Measurements from ENCODE around the gene MTHFD1L. TPM values are rescaled to one million over a fixed set of nuclear protein-coding genes. Genes with fewer than 3 reads are reported as not detected.

MTHFD1L gene
- total and polyA plus RNA-seq, 2 donors (not counting 3 experiments of a cell fraction or from before 2014, with no cell fraction given): 40.2 to 120 TPM

DNA sequence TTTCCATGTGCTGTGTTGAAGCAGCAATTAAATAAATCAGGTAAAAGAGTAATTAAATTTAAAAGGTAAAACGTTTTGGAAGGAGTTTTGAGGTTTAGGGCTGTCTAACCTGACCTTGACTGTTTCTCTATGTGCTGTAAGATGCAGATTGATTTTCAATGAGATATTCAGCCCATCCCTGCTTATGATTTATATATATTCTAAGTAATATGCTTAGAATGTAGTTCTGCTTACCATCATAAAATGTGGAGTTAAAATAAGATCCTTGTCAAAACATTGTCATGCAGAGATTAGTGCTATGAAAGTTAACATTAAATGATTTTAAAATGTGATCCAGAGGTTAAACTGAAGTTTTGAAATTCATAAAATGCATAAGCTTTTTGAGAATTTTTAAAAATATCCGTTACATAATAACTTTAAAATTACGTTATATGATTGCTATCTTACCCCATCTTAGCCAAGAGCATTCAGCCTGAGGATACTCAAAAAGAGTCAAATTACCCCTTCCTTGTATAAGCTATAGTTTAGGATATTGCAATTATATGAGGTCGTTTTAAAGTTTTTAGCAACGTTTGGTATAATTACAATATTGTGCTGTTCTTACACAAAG lies 122.5 kb downstream of the MTHFD1L start:
- POLR2A ChIA-PET: no interaction called here
- H3K36me3 ChIP-seq (ENCODE audit: control insufficient read depth in 2 of 2, extremely low read depth in 1 of 2, insufficient read depth in 2 of 2, low read length in 2 of 2): peaks cover 0 to 9% of the 10 kb centered on the region in 2 experiments
- CTCF ChIA-PET: no interaction called here

More for the DNA sequence above, 122.5 kb downstream of the MTHFD1L start:
- H3K4me2 ChIP-seq (ENCODE audit: insufficient read depth, low read length): no peak overlapping the region
- FAIRE-seq (no peak), DNase-seq (ENCODE audit: low read depth, low spot score) (no peak)
- TF ChIP-seq GATA2 (IDR thresholded peaks at IDR 0.05; ENCODE audit: insufficient read depth, insufficient read length, low read depth, low read length) (no peak), FOS (IDR thresholded peaks at IDR 0.05; ENCODE audit: borderline replicate concordance, insufficient read depth, low read length) (no peak), POLR2AphosphoS5 (IDR thresholded peaks at IDR 0.05; ENCODE audit: insufficient read depth, low read depth, low read length) (no peak), EZH2 (IDR thresholded peaks at IDR 0.05; ENCODE audit: borderline replicate concordance, low read depth, low read length, severe bottlenecking) (no peak), POLR2A (IDR thresholded peaks at IDR 0.05; ENCODE audit: low read depth, low read length) (no peak), MYC (IDR thresholded peaks at IDR 0.05; ENCODE audit: low read depth, low read length) (no peak), JUN (IDR thresholded peaks at IDR 0.05; ENCODE audit: borderline replicate concordance, insufficient read depth, insufficient read length, low read depth) (no peak)
- TF ChIP-seq, protein P1, sequence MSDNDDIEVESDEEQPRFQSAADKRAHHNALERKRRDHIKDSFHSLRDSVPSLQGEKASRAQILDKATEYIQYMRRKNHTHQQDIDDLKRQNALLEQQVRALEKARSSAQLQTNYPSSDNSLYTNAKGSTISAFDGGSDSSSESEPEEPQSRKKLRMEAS (IDR thresholded peaks at IDR 0.05; ENCODE audit: insufficient read depth, insufficient read length): no peak
- TF ChIP-seq, protein P2, sequence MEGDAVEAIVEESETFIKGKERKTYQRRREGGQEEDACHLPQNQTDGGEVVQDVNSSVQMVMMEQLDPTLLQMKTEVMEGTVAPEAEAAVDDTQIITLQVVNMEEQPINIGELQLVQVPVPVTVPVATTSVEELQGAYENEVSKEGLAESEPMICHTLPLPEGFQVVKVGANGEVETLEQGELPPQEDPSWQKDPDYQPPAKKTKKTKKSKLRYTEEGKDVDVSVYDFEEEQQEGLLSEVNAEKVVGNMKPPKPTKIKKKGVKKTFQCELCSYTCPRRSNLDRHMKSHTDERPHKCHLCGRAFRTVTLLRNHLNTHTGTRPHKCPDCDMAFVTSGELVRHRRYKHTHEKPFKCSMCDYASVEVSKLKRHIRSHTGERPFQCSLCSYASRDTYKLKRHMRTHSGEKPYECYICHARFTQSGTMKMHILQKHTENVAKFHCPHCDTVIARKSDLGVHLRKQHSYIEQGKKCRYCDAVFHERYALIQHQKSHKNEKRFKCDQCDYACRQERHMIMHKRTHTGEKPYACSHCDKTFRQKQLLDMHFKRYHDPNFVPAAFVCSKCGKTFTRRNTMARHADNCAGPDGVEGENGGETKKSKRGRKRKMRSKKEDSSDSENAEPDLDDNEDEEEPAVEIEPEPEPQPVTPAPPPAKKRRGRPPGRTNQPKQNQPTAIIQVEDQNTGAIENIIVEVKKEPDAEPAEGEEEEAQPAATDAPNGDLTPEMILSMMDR (IDR thresholded peaks at IDR 0.05; ENCODE audit: extremely low read depth in 1 of 2, insufficient read depth in 1 of 2, low read depth in 1 of 2, low read length in 2 of 2): no peak
- H3K4me3 ChIP-seq (replicated peaks in 1 of 3; ENCODE audit: insufficient read depth in 1 of 3, low read depth in 1 of 3, low read length in 3 of 3): no peak overlapping the region
- H4K20me1 ChIP-seq (replicated peaks; ENCODE audit: control insufficient read depth, extremely low read depth, insufficient read depth, low read length): no peaks in the 10 kb centered on the region
- no TSS peak for BruUV-seq (replicated peaks)
- intact Hi-C loops (cut with micrococcal nuclease) (no loop called here), dilution Hi-C loops (cut with MboI; ENCODE audit: extremely low pct_ligation_motif_present, low sequenced_read_pairs) (no loop called here)
- H3K9me3 ChIP-seq (replicated peaks; ENCODE audit: control insufficient read depth, insufficient read depth, low read length): no peaks in the 10 kb centered on the region
- H3K9me1 ChIP-seq (replicated peaks; ENCODE audit: control insufficient read depth, extremely low read depth, insufficient read depth, low read length): no peaks in the 10 kb centered on the region
- H3K27ac ChIP-seq (ENCODE audit: insufficient read depth, low read depth, low read length): no peak overlapping the region
- no peaks in the 10 kb centered on the region for H3K27me3 ChIP-seq (ENCODE audit: control insufficient read depth in 2 of 2, insufficient read depth in 2 of 2, low read length in 2 of 2)
- H3K9ac ChIP-seq (replicated peaks; ENCODE audit: extremely low read depth, insufficient read depth, low read length): no peak overlapping the region
- no peaks in the 10 kb centered on the region for H3K79me2 ChIP-seq (ENCODE audit: control insufficient read depth, insufficient read depth, low read length)
- peaks cover 5% of the 10 kb centered on the region for H3K4me1 ChIP-seq (ENCODE audit: control insufficient read depth, extremely low read depth, insufficient read depth, low read length)
- no peak overlapping the region for H2AFZ ChIP-seq (ENCODE audit: low read depth, low read length)
